Left forelimb (tissue), 1 donor: ENCODE data around the gene CDHR1.

Experiments used
- DNase-seq: peaks from one replicate; pipeline ENCODE4 v3.0.0-alpha.2; 2018; ENCODE audit warnings: low spot score

The CDHR1 gene

DNA sequence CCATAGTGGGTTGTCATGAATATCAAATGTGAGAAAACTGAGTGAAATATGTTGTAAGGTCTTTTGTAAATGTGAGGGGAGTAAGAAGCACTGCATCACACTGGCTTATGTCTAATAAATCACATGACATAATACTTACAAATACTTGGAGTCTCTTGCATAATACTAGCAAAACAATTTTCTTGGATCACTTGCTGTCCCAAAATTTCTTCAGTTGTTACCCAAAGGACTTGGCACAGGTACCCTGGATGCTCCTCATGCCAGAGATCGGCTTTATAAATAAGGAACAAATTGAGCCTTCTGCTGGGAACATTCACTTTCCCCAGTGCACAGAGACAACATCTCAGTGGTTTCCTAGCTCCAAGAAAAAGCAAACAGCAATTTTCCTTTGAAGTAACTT lies 36.0 kb downstream of the CDHR1 start:
- DNase-seq: no peak

- DNase-seq: no peak
Observed at GRCh38 chr10:84232376-84232775, 38.0 kb downstream of the CDHR1 start.

- DNase-seq: no peak
Observed at GRCh38 chr10:84233940-84234339, 39.6 kb downstream of the CDHR1 start.

- no peak for DNase-seq
Observed at GRCh38 chr10:84234479-84234878, 40.1 kb downstream of the CDHR1 start.

DNA sequence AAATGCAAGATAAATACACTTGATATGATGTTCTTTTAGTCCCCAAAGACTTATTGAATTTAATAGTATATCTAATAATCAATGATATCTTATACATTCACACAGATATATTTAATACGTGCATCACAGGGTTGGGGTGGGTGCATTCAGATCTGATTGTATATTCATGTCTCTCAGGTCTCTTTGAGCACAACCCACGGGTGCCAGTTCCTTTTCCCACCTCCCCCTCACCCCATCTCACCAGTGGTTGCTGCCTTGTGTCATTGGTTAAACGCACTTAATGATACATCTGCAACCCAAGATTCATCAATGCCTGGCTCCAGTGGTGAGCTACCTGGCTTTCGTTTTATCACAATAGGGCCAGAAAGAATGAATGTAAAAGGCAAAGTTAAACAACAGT lies 40.8 kb downstream of the CDHR1 start:
- no peak for DNase-seq

DNA sequence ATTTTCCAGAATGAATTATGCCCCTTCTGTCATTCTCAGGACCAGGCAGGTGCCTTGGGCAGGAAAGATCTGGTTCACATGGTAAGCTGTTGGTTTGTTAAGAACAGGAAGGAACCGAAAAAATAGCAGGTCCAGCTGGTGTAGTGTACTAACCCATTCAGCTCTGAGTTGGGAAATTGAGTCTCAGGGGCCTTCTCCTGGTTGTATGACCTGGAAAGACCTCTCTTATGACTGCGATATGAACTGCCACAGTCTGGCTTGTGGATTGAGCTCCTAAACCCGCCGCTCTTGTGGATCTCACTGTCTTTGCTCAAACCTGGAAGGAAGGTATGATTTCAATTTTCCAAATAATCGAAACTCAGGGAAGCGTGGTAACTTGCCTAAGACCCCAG lies 42.5 kb downstream of the CDHR1 start:
- no peak for DNase-seq

DNA sequence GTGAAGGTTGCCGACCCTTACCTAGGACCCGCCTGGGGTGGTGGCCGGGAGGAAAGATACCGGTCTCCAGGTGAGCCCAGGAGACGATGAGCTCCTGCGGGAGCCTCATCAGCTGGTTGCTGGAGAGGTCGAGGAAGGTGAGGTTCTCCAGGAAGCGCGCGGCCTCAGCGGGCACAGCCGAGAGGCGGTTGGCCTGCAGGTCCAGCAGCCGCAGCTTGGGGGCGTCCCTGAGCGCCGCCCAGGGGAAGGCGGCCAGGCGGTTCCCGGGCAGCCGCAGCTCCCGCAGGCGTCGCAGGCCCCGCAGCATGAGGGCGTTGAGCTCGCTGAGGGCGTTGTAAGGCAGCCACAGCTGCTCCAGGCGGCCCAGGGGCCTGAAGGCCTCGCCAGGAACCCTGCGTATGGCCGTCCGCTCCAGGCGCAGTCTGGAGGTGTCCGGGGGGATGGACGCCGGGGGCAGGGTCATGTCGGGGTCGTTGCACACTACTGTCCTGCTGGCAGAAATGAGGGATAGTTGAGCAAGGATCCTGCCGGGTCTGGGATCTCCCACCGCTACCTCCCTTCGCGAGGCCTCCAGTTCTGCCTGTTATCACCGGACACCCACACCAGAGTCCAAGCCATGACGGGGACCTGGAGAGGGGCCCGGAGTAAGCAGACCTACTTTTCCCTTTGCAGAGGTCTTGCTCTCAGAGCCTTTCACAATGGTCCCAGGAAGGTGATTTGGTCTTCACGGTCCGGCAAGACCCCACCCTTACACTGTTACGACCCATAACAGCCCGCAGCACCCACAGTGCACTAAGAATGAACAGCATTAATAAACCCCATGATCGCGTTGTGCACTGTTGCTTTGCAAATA lies 43.1 kb downstream of the CDHR1 start:
- DNase-seq: no peak

DNA sequence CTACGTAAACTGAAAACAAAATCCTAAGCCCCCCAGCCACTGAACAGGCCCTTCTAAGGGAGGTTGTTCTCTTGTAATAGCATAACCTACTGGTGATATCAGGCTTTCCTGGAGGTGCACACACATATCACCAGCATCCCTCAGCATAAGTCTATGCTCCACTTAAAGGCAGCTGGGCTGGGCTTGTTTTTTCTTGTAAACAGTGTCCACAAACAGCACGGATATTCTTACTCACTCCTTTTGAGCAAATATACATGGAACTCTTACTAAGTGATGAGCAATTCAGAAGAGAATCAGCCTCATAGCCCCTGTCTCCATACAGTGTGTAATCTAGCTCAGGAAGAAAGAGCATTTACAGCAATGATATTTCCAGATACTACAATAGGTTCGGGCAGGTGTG lies 44.6 kb downstream of the CDHR1 start:
- no peak for DNase-seq

DNA sequence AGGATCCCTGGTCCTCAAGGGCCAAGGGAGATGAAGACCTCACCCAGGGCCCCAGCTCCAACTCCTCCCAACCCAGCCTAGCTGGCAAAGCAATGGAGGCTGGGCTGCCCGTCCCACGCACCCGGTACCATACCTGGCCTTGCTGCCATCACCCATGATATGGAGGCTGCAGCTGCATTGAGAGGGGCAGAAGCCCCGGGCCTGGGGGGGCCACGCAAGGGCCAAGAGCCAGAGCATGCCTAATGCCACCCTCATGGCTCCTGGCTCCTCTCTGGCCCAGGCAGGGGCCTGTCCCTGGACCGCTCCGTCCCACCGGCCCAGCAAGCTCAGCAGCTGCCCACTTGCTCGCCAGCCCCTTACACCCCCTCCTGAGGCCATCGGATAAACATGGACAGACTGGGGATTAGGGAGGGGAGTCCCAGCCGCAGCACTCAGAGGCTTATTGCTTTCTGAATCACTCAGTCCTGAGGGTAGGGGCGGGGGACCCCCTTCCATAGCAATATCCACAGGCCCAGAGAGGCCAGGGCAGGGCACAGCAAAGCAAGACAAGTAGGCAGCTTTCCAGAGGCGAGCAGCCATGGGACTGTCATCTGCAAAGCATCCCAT lies 47.0 kb downstream of the CDHR1 start, which contains the start of gene LRIT1:
Gene LRIT1 (minus strand): TSS at position 362 of the 606 bp plus-strand sequence. CDS start 107 bp downstream, at position 255.
- DNase-seq: no peak

DNA sequence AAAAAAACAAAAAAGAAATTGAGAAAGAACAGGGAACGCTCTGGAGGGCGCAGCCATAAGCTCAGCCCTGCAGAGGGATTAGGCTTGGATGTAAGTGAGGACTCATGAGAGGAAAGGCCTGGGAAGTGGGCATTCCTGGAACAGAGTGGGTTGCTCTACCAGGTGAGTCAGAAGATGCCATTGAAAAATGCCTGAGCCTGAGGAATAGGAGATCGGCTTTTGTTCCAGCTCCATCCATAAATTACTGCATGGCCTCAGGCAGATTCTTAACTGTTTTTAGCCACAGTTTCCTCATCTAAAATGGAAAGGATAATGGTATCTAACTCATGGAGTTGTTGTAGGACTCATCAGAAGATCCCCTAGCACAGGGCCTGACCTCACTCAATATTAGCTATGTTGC lies 49.4 kb downstream of the CDHR1 start:
- no peak for DNase-seq

GRCh38 chr10:84244651-84245270 lies 50.4 kb downstream of the CDHR1 start, which contains the start of gene RGR:
Gene RGR (plus strand): TSS chr10:84245053. CDS start chr10:84245091, 38 bp downstream.
- peak; percentile 69 for DNase-seq

DNA sequence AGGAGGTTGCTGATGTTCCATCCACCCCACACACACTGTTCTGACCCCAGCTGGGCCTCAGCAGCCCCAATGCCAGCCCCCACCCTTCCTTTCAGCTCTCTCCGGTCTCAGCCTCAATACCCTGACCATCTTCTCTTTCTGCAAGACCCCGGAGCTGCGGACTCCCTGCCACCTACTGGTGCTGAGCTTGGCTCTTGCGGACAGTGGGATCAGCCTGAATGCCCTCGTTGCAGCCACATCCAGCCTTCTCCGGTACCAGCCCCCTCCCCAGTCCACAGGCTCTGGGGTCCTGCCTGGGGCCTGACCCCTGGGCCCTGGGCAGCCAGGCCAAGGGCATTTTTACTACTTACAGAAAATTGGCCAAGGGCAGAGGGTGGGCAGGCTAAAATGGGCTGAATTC lies 53.2 kb downstream of the CDHR1 start:
- DNase-seq: no peak

DNA sequence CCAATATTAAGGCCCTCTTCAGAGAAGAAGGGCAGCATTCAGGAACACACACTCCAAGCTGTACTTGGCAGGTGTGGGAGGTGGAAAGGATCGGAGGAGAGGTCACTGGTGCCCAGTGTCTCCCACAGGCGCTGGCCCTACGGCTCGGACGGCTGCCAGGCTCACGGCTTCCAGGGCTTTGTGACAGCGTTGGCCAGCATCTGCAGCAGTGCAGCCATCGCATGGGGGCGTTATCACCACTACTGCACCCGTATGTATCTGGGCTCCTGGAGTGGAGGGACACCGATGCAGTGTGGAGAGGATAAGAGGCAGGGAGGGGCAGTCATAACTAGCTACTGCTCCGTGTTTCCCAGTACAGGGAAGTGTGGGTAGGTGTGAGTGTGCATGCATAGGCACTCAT lies 54.5 kb downstream of the CDHR1 start:
- no peak for DNase-seq

- no peak for DNase-seq
Observed at GRCh38 chr10:84254552-84255478, 60.5 kb downstream of the CDHR1 start.

DNA sequence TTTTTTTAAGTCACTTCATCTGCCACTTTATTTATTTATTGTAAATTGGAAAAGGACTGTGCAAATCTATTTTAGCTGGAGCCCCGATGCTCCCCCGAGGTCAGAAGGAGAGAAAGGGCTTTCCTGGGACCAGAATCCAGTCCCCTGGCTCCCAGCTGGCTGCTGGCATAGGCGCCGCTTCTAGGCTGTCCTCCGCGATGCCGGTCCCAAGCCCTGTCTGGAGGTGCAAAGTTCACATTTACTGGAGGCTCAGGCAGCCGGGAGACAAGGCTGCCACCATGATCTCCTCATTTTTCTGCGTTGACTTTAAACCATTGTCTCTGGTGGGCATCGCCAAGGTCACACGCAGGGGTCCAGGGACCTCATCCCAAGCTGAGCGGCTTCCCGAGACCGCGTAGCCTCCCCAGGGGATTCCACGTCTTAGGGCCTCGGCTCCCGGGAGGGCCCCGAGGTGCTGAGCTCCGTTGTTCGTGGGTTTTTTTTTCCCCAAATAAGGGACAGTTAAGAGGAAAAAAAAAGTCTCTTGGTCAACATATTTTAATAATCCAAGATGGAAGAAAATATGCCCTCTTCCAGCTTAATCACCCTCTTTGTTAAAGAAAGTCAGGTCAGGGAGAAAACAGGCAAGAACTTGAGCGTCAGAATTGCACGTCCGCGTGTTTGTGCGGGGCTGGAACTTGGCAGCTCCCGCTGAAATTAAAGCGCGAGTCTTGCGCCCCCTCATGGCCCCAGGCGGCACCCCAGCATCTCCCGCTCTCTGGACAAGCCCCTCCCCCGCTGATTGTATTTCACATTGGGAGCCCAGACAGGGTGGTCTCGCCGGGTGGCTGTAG lies 62.4 kb downstream of the CDHR1 start:
- DNase-seq: no peak

GRCh38 chr10:84257343-84258020 lies 63.1 kb downstream of the CDHR1 start:
- DNase-seq: no peak

- DNase-seq: no peak
Observed at GRCh38 chr10:84258034-84258695, 63.8 kb downstream of the CDHR1 start.

DNA sequence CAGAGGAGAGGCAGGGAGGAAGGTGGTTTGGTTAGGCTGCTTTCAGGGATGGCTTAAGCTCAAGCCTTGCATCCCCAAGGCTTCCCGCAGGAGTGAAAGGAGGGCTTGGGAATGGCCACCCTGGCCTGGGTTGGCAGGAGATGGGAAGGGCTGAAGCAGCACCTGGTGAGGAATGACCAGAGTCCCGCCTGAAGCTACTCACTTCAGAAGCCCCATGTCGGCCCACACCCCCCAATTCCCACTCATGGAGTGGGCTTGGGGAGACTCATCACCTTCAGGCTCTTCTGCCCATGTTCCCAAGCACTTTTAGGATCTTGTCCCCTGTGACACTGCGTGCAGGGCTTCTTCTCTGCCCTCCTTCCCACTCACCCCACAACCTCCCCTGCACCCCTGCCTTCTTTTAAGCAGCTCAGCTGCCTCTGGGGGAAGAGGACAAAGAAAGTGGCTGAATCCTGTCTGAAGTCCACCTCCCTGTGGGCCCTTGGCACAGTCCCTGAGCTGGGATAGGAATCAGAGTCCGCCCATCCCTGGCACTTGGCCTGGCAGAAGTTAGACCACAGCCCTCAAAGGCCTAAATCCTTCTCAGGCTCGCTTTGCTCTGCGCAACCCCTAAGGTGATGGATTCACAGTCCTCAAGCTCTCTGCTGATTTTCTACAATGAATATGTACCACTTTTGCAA lies 67.0 kb downstream of the CDHR1 start:
- DNase-seq: no peak
